Peyer's patch (tissue), 4 donors: ENCODE results near the gene TMEM63A.

Source experiments
- POLR2A ChIP-seq, 2 donors: fragments of 450-650 bp; IDR thresholded peaks; one replicate each; pipeline ENCODE4 v1.5.1; 2017; ENCODE audit warnings: antibody characterized with exemption in 2 of 2, mild to moderate bottlenecking in 2 of 2, moderate library complexity in 2 of 2
- TF ChIP-seq, protein P1 (sequence below), 6 experiments: fragments of 450-650 bp in 4 of 6; fragments of 200-600 bp in 2 of 6; sonication (generic) in 1 of 6; IDR thresholded peaks; one replicate each; pipeline ENCODE4 v1.5.1; 2017 to 2019; ENCODE audit warnings: antibody characterized with exemption in 6 of 6, mild to moderate bottlenecking in 3 of 6, moderate library complexity in 1 of 6

DNA sequence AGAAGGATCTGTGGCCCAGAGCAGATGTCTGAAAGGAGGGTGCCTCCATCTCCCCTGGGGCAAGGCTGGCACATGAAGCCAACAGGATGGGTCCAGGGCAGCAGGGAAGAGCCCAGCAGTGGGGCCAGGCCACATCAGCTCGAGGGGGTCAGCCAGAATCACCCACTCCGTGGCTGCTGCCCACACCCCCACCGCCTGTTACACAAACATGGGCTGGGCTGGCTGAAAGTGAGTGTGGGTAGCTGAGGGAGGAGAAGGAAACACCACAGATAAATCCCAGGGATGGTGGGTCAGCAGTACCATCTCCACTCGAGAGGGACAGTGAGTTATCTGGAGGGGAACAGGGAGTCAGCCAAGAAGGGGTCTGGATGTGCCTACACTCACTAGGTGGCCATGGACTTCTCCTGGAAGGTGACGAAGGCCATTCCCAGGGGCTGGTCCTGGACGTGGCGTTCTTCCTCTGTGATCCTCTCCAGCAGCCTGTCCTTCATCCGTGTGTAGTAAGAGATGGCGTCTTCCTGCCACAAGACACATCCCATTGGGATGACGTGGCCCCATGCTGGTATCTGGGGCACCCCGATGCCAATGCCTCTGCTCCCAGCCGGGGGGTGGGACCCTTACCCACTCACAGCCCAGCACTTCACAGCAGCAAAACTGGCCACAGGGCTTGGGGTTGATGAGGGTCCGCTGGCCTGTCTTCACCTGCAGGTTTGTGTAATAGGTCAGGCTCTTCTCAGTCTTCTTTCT is 20.2 kb downstream of the TMEM63A start:
- TF ChIP-seq, protein P1, sequence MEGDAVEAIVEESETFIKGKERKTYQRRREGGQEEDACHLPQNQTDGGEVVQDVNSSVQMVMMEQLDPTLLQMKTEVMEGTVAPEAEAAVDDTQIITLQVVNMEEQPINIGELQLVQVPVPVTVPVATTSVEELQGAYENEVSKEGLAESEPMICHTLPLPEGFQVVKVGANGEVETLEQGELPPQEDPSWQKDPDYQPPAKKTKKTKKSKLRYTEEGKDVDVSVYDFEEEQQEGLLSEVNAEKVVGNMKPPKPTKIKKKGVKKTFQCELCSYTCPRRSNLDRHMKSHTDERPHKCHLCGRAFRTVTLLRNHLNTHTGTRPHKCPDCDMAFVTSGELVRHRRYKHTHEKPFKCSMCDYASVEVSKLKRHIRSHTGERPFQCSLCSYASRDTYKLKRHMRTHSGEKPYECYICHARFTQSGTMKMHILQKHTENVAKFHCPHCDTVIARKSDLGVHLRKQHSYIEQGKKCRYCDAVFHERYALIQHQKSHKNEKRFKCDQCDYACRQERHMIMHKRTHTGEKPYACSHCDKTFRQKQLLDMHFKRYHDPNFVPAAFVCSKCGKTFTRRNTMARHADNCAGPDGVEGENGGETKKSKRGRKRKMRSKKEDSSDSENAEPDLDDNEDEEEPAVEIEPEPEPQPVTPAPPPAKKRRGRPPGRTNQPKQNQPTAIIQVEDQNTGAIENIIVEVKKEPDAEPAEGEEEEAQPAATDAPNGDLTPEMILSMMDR (IDR thresholded peaks at IDR 0.05) = no peak
- no peak for TF ChIP-seq POLR2A (IDR thresholded peaks at IDR 0.05)
